Lower leg skin (tissue), 3 donors: ENCODE measurements around the gene SAMSN1.

ENCODE experiments used
- POLR2A ChIP-seq, 2 donors: fragments of 450-650 bp; IDR thresholded peaks; one replicate each; pipeline ENCODE4 v1.6.1; 2016 to 2017; ENCODE audit warnings: antibody characterized with exemption in 2 of 2, mild to moderate bottlenecking in 1 of 2, moderate library complexity in 1 of 2
- TF ChIP-seq, protein P1 (sequence below), 3 donors: fragments of 450-650 bp; IDR thresholded peaks; one replicate each; pipeline ENCODE4 v1.5.1; 2016; ENCODE audit warnings: antibody characterized with exemption in 3 of 3, mild to moderate bottlenecking in 3 of 3, moderate library complexity in 2 of 3

DNA sequence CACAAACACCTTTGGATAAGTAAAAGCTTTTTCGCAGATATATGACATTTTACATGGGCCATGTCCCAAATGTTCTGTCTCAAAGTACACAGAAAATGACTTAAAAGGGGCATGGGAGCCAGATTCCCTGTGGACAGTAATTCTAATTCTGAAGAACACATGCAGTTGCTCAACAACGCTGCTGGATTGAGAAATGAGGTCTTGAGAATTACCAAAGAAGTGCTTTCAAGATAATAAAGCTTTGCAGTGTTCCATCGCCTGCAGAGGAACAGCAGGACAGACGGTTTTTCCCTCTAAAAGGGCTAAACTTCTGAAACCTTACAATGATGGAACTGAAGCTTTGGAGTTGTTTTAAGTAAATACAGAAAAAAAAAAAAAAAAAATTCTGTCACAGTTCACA lies 107.9 kb downstream of the SAMSN1 start:
- TF ChIP-seq, protein P1, sequence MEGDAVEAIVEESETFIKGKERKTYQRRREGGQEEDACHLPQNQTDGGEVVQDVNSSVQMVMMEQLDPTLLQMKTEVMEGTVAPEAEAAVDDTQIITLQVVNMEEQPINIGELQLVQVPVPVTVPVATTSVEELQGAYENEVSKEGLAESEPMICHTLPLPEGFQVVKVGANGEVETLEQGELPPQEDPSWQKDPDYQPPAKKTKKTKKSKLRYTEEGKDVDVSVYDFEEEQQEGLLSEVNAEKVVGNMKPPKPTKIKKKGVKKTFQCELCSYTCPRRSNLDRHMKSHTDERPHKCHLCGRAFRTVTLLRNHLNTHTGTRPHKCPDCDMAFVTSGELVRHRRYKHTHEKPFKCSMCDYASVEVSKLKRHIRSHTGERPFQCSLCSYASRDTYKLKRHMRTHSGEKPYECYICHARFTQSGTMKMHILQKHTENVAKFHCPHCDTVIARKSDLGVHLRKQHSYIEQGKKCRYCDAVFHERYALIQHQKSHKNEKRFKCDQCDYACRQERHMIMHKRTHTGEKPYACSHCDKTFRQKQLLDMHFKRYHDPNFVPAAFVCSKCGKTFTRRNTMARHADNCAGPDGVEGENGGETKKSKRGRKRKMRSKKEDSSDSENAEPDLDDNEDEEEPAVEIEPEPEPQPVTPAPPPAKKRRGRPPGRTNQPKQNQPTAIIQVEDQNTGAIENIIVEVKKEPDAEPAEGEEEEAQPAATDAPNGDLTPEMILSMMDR (IDR thresholded peaks at IDR 0.05) = no peak
- no peak for TF ChIP-seq POLR2A (IDR thresholded peaks at IDR 0.05)
